Epithelial cell of esophagus (primary cell): ENCODE results near the gene SUGCT.
"Not testable (repeated sequence)": the region's sequence is repeated elsewhere in the genome, so short reads cannot be mapped to it uniquely, and the experiment has no call there.

Source experiments
- DNase-seq: peaks from one replicate; pipeline ENCODE4 v3.0.0; 2010; ENCODE audit warnings: low read depth
- H3K4me3 ChIP-seq: 2 replicates; pipeline ENCODE4 v1.5.1; 2011; ENCODE audit warnings: mild to moderate bottlenecking, low read length, control low read depth
- TF ChIP-seq, protein P1 (sequence below): IDR thresholded peaks from 2 replicates; pipeline ENCODE4 v1.5.1; 2011; ENCODE audit warnings: low read depth, mild to moderate bottlenecking, low read length, control low read depth, inconsistent platforms; ENCODE audit not compliant: insufficient read depth; ENCODE audit errors: missing control alignments

The SUGCT gene

DNA sequence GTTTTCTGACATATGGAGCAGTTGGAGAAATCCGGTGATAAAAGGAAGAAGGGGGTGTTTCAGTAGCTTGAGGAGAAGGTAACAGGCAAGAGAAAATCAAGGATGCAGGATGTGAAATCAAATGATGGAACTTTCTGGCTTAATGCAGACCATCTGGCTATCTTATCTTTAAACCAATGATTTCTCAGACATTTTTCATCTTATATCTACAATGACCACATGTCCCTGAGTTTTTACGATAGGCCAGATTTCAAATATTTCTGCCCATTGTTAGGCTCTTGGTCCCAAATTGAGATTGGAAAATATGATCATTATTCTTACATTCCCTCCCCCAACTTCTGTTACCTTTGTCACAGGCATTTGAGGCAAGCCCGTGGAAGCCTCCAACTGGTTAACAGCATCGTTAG is 486.8 kb downstream of the SUGCT start:
- TF ChIP-seq, protein P1, sequence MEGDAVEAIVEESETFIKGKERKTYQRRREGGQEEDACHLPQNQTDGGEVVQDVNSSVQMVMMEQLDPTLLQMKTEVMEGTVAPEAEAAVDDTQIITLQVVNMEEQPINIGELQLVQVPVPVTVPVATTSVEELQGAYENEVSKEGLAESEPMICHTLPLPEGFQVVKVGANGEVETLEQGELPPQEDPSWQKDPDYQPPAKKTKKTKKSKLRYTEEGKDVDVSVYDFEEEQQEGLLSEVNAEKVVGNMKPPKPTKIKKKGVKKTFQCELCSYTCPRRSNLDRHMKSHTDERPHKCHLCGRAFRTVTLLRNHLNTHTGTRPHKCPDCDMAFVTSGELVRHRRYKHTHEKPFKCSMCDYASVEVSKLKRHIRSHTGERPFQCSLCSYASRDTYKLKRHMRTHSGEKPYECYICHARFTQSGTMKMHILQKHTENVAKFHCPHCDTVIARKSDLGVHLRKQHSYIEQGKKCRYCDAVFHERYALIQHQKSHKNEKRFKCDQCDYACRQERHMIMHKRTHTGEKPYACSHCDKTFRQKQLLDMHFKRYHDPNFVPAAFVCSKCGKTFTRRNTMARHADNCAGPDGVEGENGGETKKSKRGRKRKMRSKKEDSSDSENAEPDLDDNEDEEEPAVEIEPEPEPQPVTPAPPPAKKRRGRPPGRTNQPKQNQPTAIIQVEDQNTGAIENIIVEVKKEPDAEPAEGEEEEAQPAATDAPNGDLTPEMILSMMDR = no peak
- H3K4me3 ChIP-seq = no peak overlapping the region
- DNase-seq = no peak

- TF ChIP-seq, protein P1 = no peak
- DNase-seq = no peak
Observed at GRCh38 chr7:40622941-40623501, 488.2 kb downstream of the SUGCT start.

GRCh38 chr7:40623863-40624262 is 489.1 kb downstream of the SUGCT start:
- TF ChIP-seq, protein P1 = no peak
- DNase-seq = no peak
- no peak overlapping the region for H3K4me3 ChIP-seq

More at GRCh38 chr7:40622941-40623501, 488.2 kb downstream of the SUGCT start:
- H3K4me3 ChIP-seq = no peak overlapping the region

DNA sequence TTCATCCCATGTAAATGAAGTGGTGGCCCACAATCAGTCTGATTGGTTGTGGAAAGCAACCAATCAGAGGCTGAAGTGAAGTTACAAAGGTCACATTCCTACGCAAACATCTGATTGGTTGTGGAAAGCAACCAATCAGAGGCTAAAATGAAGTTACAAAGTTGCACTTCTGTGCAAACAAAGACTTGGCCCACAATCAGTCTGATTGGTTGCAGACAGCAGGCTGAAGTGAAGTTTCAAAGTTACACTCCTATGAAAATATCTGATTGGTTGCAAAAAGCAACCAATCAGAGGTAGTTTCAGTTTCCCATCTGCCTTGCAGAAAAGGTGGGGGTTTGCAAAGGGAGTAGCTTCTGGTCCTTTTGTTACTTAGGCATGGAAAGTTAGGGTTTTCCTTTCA is 492.6 kb downstream of the SUGCT start:
- not testable (repeated sequence) for DNase-seq, H3K4me3 ChIP-seq

- no peak for DNase-seq
- TF ChIP-seq, protein P1 = no peak
Observed at GRCh38 chr7:40629891-40630290, 495.1 kb downstream of the SUGCT start.

DNA sequence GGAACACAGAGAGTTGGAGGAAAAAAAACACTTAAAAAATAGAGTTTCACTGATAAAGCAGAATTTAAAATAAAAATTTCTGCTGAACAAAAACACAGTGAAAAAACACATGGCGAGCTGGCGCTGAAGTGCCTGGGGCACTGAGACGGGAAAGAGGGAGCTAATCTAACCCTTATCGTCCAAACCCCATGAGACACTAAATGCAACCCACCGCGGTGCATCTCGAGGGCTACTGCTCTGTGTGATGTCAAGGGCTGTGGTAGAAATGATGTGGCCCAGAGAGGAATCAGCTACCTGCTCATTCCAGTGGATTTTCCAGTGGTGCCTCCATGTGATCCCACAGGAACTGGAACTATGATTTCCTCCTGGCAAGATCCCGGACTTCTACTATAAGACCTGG is 499.3 kb downstream of the SUGCT start:
- H3K4me3 ChIP-seq = no peak overlapping the region
- TF ChIP-seq, protein P1 = no peak
- DNase-seq = no peak

More at GRCh38 chr7:40629891-40630290, 495.1 kb downstream of the SUGCT start:
- no peak overlapping the region for H3K4me3 ChIP-seq

GRCh38 chr7:40638545-40639320 is 503.9 kb downstream of the SUGCT start:
- no peak for DNase-seq
- no peak overlapping the region for H3K4me3 ChIP-seq
- TF ChIP-seq, protein P1 = no peak
